Measurements from ENCODE around the gene TIMM23.
"Not testable (repeated sequence)": the region's sequence is repeated elsewhere in the genome, so short reads cannot be mapped to it uniquely, and the experiment has no call there.

The TIMM23 gene, protein sequence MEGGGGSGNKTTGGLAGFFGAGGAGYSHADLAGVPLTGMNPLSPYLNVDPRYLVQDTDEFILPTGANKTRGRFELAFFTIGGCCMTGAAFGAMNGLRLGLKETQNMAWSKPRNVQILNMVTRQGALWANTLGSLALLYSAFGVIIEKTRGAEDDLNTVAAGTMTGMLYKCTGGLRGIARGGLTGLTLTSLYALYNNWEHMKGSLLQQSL

DNA sequence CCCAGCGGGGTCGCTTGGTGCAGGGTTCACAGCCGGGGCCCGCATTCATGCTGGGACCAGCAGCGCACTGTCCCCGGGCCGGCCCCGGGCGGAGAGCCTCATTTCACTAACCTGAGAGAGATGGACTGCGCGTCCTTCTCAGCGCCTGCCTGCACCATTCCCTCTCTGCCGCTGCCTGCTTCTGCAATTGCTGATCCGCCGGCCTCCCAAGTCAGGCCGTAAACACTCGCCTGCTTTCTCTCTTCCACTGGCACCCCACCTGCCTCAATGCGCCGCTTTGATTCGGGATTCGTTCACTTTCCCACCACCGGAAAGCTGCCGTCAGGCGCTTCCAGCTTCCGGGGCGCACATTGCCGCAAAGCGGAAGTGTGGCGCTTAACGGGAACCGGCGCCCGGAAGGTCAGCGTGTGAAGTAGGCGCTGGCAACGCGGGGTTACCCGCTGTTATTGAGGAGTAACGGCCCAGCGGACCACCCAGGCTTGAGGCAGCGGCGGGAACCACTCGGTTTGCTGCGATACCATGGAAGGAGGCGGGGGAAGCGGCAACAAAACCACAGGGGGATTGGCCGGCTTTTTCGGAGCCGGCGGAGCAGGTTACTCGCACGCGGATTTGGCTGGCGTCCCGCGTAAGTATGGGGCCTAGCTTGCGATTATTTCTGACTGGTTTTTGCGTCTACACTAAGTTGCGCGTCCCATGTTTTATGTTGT is at the start of gene TIMM23:
TSS of gene TIMM23 (plus strand) at position 384 of the 707 bp plus-strand sequence. CDS start at position 520, 136 bp downstream.
- DNase-seq = peak; percentile 80

- DNase-seq = not testable (repeated sequence)
These were observed 45.5 kb upstream of the TIMM23 start for GRCh38 chr10:45926790-45927189.

GRCh38 chr10:45931305-45931704 is 41.0 kb upstream of the TIMM23 start:
- DNase-seq = not testable (repeated sequence)

- DNase-seq = not testable (repeated sequence)
These were observed 37.5 kb upstream of the TIMM23 start for GRCh38 chr10:45934788-45935187.

DNA sequence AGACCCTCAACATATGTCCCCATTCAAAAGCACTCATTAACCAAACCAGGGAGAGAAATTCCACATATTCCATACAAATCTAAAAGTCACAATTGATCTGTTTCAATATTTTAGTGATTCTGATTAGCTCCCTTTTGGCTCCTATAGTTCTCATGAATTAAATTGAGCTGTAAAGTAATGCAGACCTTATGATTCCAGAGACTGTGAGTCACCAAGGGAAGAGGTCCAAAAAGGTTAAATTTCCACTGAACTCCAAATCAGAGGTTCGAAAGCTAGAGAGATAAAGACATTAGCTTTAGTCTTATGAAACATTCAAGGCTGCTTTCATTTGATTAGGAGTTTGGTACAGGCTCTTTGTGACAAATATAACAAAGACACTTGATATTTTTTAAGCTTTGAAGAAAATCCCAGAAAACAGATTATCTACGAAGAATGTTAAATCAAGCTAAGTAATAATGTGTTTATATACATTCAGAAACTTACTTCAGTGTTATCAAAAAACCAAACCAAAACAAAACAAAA is 33.1 kb upstream of the TIMM23 start:
- DNase-seq = not testable (repeated sequence)

GRCh38 chr10:45941196-45941595 is 31.1 kb upstream of the TIMM23 start:
- DNase-seq = not testable (repeated sequence)

GRCh38 chr10:45945476-45945875 is 26.8 kb upstream of the TIMM23 start:
- DNase-seq = not testable (repeated sequence)

DNA sequence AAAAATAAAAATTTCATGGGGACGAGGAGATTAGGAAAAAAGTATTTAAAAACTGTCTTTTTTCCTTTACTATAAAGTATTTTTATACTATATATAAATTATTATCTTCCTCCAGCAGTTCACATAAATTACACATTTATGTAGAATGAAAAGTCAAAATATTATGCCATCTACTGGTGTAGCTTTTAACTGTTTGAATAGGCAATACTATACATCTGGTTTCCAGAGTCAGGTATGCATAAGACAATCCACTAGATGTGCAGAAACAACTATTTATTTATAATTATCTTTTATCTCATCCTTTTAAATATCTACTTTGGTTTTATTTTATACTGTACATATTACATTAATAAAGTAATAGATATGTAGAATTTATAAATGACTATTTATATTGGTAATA is 24.9 kb upstream of the TIMM23 start:
- DNase-seq = not testable (repeated sequence)

DNA sequence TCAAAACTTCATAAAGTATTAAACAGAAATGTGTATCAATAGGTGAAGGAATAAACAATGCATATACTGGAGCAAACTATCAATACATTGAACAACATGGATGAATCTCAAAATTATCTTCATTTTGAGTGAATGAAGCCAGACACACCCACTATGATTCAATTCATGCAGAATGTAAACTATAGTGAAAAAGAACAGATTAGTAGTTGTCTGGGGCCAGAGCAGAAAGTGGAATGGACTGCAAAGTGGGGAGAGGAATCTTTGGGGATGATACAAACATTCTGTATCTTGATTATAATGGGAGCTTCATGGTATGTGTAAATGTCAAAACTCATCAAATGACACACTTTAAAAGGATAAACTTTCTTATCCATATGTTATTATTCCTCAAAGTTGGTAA is 23.5 kb upstream of the TIMM23 start:
- not testable (repeated sequence) for DNase-seq

GRCh38 chr10:45954367-45954766 is 17.9 kb upstream of the TIMM23 start:
- not testable (repeated sequence) for DNase-seq

GRCh38 chr10:45956634-45957033 is 15.7 kb upstream of the TIMM23 start:
- not testable (repeated sequence) for DNase-seq

DNA sequence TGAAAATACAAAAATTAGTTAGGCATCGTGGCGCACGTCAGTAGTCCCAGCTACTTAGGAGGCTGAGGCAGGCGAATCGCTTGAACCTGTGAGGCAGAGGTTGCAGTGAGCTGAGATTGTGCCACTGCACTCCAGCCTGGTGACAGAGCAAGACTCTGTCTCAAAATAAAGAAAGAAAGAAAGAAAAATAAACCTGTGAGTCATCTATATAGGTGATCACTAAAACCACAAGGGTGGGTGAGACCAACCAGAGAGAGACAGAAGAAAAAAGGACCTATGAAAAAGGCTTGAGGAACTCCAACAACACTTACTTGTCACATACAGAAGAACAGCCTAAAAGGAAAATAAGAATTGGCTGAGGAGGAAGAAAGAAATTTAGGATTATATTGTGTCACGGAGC is 14.4 kb upstream of the TIMM23 start:
- not testable (repeated sequence) for DNase-seq

GRCh38 chr10:45962686-45963452 is 9.4 kb upstream of the TIMM23 start:
- DNase-seq = not testable (repeated sequence)

DNA sequence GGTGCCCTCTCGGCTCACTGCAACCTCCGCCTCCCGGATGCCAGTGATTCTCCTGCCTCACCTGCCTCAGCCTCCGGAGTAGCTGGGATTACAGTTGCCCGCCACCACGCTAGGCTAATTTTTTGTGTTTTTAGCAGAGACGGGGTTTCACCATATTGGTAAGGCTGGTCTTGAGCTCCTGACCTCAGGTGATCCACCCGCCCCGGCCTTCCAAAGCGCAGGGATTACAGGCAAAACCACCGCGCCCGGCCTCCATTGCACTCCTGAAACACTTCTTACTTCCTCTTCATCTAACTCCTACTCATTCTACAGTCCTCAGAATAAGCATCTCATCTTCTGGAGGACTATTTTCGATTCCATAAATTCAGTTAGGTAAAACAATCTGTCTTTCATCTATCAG is 1.3 kb upstream of the TIMM23 start:
- not testable (repeated sequence) for DNase-seq

GRCh38 chr10:45971742-45972105 is 565 bp upstream of the TIMM23 start:
- DNase-seq = not testable (repeated sequence)

DNA sequence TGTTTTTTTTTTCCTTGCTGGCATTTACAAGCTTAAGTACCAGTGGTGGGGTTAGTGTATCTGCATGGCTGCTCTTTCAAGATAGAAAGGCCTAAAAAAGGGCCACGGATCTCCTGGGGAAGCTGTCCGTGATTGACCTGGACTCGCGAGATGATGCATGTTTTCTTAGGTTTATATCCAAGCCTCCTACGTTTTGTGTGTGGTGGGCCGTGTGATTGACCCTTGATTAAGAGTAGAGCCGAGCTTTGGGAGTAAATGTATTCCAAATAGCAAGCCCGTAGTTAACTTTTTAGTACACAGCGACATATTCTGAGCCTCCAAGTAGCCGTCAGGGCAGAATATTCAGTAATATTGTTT is 502 bp downstream of the TIMM23 start:
- not testable (repeated sequence) for DNase-seq

GRCh38 chr10:45974041-45974440 is 1.8 kb downstream of the TIMM23 start:
- DNase-seq = not testable (repeated sequence)

GRCh38 chr10:45978554-45978953 is 6.3 kb downstream of the TIMM23 start:
- DNase-seq = not testable (repeated sequence)

- not testable (repeated sequence) for DNase-seq
These were observed 9.1 kb downstream of the TIMM23 start for GRCh38 chr10:45981367-45981766.

DNA sequence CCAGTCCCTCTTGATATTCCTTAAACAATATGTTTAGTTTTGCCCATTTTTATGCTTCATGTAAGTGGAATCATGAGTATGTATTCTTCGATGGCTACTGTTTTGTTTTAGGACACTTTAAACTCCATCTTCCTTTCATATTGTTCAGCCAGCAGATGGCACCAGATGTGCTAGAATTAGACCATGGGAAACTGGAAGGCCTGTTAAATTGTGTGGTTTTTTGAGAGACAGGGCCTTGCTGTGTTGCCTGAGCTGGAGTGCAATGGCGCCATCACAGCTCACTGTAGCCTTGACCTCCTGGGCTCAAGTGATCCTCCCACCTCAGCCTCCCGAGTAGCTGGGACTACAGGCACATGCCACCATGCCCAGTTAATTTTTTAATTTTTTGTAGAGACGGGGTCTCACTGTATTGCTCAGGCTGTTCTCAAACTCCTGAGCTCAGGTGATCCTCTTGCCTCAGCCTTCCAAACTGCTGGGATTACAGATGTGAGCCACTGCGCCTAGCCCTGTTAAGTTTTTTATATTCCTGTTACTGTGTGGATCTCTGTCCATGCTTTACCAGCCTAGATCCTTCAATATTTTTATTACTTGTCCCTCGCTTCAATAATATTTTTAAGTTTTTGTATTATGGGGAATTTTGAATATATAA is 11.4 kb downstream of the TIMM23 start:
- DNase-seq = peak; percentile 35

DNA sequence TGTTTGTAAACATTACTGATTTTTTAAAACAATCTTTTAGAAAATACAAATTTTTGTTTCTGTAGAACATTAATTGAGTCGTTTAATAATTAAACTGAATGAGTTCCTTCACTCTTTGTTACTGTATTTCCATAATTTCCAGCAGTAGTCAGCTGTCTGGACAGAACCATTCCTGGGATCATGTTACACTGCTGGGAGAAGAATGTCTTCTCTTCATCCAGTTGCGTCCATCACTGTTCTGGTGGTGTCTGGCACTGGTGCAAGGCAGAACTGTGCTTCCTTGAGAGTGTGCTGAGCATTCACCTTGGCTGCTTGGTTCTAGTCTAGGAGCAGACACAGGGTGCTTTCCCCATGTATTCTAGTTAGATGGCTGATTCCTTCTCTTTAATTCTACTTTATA is 12.2 kb downstream of the TIMM23 start:
- not testable (repeated sequence) for DNase-seq

- not testable (repeated sequence) for DNase-seq
These were observed 13.3 kb downstream of the TIMM23 start for GRCh38 chr10:45985590-45985989.

DNA sequence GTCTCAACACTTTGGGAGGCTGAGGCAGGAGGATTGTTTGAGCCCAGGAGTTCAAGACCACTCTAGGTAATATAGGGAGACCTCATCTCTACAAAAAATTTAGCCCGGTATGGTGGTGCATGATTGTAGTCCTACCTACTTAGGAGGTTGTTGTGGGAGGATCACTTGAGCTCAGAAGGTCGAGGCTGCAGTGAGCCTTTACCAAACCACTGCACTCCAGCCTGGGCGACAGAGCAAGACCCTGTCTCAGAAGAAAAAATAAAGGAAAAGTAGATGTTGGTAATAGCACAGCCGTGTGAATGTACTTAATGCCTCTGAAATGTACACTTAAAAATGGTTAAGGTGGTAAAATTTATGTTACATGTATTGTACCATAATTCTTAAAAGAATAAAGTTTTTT is 25.3 kb downstream of the TIMM23 start:
- DNase-seq = no peak

Data from activated CD4-positive, alpha-beta T cell treated with anti-CD3 and anti-CD28 coated beads, Interleukin-2, amount 50 U/mL, for 1 hour (primary cell).